Transverse colon (tissue), 4 donors: ENCODE measurements around the gene TUNAR.

ENCODE experiments used
- POLR2AphosphoS5 ChIP-seq, 3 donors: sonication (generic); formaldehyde crosslinking; IDR thresholded peaks; one replicate each; pipeline ENCODE4 v1.6.1; 2016; ENCODE audit warnings: antibody characterized with exemption in 3 of 3
- TF ChIP-seq, protein P1 (sequence below), 5 experiments: fragments of 200-600 bp in 3 of 5; fragments of 450-650 bp in 2 of 5; sonication (generic) in 3 of 5; IDR thresholded peaks; 1 replicate in 2 of 5; 2 replicates in 3 of 5; pipeline ENCODE4 v1.5.1; 2016 to 2017; ENCODE audit warnings: antibody characterized with exemption in 5 of 5, inconsistent platforms in 3 of 5, mild to moderate bottlenecking in 2 of 5, moderate library complexity in 1 of 5

DNA sequence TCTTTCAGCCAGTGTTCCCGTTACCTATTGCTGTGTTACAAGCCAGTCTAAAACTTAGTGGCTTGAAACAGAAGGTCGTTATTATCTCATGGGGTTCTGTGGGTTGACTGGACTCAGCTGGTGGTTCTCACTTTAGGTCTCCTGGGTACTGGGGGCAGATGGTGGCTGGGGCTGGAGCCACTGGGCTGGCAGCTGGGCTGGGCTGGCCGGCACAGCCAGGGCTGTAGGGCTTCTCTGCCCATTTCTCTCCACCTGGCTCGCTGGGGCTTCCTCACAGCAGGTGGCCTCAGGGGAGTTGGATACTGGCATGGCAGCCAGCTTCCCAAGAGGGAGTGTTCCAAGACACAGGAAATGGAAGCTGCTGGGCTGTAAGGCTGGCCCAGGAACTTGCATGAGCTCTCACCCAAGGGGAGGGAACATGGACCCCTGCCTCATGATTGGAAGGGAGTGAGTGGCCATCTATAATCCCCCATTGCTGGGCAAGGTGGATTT, 27.0 kb downstream of the TUNAR start:
- no peak for TF ChIP-seq POLR2AphosphoS5 (IDR thresholded peaks at IDR 0.05)
- TF ChIP-seq, protein P1, sequence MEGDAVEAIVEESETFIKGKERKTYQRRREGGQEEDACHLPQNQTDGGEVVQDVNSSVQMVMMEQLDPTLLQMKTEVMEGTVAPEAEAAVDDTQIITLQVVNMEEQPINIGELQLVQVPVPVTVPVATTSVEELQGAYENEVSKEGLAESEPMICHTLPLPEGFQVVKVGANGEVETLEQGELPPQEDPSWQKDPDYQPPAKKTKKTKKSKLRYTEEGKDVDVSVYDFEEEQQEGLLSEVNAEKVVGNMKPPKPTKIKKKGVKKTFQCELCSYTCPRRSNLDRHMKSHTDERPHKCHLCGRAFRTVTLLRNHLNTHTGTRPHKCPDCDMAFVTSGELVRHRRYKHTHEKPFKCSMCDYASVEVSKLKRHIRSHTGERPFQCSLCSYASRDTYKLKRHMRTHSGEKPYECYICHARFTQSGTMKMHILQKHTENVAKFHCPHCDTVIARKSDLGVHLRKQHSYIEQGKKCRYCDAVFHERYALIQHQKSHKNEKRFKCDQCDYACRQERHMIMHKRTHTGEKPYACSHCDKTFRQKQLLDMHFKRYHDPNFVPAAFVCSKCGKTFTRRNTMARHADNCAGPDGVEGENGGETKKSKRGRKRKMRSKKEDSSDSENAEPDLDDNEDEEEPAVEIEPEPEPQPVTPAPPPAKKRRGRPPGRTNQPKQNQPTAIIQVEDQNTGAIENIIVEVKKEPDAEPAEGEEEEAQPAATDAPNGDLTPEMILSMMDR (IDR thresholded peaks at IDR 0.05), result no peak
